HG02840 (cell line): ENCODE data around the gene UGT2B15.
"Not testable (repeated sequence)": the region's sequence is repeated elsewhere in the genome, so short reads cannot be mapped to it uniquely, and the experiment has no call there.

Experiments used
- ATAC-seq: cut with Tn5 transposase; IDR thresholded peaks from one replicate; pipeline ENCODE4 v1.9.1; 2021; ENCODE audit warnings: mild to moderate bottlenecking, moderate library complexity, moderate number of reproducible peaks; ENCODE audit not compliant: unreplicated experiment, low FRiP score

UGT2B15 gene

DNA sequence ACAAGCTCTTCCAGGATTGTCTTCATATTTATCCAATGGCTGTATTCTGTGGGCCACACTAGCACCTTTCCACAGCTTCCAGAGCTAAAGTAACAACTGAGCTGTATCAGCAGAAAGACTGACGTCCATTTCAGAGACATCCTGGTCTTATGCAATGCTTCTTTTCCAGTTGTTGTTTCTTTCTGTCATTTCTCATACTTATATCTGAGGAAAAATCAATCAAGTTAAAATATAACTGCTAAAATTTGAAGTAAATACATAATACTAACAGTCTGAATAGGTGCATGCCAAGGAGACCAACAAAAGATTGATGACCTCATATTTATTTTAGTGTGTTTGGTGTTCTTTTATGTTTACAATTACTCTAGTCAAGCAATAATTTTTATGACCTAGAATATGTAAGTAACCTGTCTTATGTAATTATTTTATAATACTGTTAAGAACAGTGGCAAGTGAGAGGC, at the start of gene UGT2B15:
Gene UGT2B15, minus strand, starts transcription at position 174 of the 461 bp plus-strand sequence. Its CDS starts 34 bp downstream, at position 140.
- not testable (repeated sequence) for ATAC-seq

DNA sequence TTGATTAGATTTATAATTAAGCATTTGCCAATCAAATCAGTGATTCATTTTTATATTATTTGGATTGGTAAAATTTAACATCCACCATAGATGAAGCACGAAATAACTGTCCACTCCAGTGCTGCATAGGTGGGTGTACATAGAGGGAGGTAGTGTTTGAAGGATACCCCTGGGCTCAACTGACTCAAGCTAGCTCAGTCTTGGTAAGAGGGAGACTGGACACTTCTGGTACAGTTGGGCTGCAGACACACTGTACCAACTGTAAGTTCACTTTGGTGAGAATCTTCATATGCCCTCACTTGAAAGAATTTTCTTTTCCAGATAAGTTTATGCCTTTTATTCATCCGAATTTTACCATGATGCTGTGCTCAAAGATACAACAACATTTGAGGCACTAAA, 48.6 kb upstream of the UGT2B15 start:
- ATAC-seq = no peak

DNA sequence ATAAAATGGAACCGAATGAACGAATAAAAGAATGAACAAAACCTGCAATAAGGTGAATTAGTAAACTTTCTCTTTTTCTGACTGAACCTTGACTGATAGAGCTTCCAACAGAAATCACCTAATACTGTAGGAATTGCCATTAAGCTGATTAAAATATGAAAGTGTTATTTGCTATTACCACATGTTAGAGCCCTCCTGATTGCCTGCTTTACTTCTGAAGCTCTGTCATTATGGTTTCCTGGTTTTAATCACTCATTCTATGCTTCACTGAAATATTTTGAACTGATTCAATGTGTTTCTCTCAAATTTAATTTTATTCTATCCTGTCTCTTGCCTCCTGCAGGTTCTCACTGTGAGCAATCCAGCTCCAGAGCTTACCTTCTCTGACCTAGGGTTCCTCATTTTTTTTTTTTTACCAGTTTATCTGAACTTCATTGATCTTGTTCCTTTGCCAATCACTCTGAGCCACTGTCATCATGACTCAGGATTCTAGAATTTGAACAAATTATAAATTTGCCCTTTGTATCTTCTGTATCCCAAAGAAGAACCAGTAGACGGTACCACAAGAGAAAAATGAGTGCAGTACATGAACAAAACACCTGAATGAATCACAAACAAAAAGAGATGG, 48.1 kb upstream of the UGT2B15 start:
- no peak for ATAC-seq

DNA sequence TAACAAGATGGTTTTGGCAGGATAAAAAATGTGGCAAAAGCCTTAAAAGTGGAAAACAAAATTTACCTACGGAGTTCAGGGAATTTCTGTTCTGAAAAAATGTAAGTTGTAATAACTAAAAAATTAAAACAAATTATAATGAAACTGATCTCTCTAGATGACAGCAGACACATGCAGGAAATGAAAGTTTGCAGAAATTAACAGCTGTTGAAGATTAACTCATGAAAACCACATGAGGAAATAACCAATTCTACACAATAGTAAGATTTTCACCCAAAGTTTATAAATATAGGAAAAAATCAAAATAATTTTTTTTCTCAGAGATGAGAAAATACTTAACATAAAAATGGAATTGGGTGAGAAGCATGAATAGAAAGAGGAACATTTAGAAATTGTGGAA, 47.5 kb upstream of the UGT2B15 start:
- peak; percentile 87 for ATAC-seq

DNA sequence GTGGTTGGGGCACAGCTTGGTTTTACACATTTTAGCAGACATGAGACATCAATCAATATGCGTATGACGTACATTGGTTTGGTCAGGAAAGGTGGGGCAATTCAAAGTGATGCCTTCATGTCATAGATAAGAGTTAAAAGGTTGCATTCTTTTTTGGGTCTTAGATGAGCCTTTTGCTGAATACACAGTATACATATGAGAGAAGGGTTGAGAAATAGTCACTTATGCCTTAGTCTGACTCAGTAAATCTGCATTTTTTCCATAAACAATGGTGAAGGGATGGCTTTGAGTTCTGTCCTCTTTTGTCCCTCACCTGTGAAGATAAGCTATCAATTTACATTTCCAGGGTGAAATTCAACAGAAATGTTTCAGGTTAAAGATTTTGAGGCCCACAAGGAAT, 43.9 kb upstream of the UGT2B15 start:
- ATAC-seq = no peak

DNA sequence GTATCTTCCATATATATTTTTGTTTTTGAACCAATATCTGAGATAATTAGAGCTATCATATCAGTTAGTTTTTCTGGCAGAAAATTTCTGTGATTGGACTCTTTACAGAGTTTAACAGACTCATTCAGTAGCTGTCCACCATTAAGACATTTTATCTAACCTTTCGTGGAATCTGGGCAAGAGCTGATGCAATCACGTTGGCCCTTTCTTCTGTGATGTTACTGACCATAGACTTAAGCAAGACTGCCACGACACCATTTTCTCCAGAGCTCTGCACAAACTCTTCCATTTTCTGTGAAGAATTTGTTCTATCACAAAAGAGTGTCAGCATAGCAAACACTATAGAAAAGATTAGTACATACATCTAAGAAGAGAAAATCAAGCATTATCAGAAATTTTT, 41.8 kb upstream of the UGT2B15 start:
- ATAC-seq = no peak

DNA sequence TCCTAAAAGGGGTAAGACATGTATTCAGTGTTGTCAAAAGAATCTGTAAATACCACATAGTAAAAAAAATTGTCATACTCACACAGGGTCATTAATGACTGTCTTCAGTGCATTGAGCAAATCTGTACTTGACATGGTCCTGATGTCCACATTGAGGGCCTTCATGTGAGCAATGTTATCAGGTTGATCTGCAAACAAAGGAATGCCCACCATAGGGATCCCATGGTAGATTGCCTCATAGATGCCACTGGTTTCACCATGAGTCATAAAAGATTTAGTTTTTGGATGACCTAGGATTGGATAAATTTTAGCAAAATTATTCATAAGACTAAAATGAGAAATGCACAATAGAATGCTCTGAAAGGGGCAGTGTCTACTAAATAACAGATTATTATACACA, 38.1 kb upstream of the UGT2B15 start:
- no peak for ATAC-seq

DNA sequence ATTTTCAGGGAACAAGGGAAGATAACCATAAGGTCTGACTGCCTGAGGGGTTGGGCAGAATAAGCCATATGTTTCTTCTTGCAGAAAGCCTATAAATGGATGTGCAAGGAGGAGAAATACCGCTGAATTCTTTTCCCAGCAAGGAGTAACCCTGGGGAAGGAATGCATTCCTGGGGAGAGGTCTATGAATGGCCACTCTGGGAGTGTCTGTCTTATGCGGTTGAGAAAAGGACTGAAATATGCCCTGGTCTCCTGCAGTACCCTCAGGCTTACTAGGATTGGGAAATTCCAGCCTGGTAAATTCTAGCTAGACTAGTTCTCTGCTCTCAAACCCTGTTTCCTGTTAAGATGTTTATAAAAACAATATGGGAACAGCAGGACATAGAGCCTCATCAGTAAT, 32.7 kb upstream of the UGT2B15 start:
- not testable (repeated sequence) for ATAC-seq

DNA sequence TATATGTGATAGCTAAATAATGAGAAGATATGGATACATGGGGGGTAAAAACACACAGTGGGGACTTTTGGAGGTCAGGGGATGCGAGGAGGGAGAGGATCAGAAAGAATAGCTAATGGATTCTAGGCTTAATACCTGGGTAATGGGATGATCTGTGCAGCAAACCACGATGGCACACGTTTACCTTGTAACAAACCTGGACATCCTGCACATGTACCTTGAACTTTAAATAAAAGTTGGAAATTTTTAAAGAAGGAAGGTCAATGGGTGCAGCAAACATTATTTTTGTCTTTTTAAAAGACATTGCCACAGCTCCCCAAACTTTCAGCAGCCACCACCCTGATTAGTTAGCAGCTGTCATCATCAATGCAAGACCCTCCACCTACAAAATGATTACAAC, 29.7 kb upstream of the UGT2B15 start:
- no peak for ATAC-seq

DNA sequence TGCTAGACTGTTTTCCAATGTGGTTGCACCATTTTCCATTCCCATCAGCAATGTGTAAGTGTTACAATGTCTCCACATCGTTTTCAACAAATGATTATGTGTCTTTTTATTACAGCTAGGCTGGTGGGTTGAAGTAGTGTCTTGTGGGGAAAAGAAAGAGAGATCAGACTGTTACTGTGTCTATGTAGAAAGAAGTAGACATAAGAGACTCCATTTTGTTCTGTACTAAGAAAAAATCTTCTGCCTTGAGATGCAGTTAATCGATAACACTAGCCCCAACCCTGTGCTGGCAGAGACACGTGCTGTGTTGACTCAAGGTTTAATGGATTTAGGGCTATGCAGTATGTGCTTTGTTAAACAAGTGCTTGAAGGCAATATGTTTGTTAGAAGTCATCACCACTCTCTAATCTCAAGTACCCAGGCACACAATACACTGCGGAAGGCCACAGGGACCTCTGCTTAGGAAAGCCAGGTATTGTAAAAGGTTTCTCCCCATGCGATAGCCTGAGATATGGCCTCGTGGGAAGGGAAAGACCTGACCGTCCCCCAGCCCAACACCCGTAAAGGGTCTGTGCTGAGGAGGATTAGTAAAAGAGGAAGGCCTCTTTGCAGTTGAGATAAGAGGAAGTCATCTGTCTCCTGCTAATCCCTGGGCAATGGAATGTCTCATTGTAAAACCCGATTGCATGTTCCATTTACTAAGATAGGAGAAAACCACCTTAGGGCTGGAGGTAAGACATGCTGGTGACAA, 23.0 kb upstream of the UGT2B15 start:
- no peak for ATAC-seq

DNA sequence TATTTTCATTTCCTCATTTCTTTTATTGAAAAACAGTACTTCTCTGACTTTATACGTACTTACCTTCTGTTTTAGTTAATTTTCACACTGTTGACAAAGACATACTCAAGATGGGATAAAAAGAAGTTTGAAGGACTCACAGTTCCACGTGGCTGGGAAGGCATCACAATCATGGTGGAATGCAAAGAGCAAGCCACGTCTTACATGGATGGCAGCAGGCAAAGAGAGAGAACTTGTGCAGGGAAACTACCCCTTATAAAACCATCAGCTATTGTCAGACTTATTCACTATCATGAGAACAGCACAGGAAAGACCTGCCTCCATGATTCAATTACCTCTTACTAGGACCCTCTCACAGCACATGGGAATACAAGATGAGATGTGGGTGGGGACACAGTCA, 20.7 kb upstream of the UGT2B15 start:
- ATAC-seq = no peak

DNA sequence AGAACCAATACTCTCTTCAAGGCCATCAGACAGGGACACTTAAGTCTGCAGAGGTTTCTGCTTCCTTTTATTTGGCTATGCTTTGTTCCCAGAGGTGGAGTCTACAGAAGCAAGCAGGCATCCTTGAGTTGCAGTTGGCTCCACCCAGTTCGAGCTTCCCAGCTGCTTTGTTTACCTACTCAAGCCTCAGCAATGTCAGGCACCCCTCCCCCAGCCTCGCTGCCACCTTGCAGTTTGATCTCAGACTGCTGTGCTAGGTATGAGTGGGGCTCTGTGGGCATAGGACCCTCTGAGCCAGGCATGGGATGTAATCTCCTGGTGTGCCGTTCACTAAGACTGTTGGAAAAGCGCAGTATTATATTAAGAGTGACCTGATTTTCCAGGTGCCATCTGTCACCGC, 12.6 kb upstream of the UGT2B15 start:
- ATAC-seq = no peak

DNA sequence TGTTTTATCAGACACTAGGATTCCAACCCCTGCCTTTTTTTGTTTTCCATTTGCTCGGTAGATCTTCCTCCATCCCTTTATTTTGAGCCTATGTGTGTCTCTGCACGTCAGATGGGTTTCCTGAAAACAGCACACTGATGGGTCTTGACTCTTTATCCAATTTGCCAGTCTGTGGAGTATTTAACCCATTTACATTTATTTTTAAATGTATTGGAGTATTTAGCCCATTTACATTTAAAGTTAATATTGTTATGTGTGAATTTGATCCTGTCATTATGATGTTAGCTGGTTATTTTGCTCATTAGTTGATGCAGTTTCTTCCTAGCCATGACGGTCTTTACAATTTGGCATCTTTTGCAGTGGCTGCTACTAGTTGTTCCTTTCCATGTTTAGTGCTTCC, 10.8 kb upstream of the UGT2B15 start:
- ATAC-seq = not testable (repeated sequence)

DNA sequence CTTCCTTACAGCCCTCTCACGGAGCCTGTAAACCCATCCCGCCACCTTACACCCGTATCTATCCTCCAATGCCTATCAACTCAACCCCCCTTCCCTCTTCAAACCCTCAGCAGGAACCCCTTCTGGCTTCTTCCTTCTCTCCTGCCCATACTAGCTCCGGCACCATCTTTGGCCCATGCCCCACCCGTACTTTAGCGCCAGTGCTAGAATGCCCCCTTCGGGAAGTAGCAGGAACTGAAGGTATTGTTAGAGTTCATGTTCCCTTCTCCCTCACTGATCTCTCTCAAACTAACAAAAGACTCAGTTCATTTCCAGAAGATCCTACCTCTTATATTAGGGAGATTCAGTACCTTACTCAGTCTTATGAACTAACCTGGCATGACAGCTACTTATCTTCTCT, 2.7 kb upstream of the UGT2B15 start:
- ATAC-seq = no peak

DNA sequence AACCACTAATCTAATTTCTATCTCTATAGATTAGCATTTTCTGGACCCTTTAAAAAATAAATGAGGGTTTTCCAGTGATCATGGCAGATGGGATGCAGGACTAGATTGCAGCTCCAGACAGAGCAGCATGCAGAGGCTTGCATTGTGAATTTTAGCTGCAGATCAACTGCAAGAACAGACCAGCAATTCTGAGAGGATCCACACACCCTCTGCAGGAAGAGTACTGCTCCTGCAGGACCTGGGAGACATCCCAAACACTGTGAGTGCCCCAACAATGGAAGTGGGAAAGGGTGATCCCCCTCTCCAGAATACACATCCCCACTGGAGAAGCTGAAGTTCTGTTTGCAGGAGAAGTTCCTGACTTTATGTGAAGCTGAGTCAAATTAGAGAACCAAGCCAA, 765 bp upstream of the UGT2B15 start:
- not testable (repeated sequence) for ATAC-seq

DNA sequence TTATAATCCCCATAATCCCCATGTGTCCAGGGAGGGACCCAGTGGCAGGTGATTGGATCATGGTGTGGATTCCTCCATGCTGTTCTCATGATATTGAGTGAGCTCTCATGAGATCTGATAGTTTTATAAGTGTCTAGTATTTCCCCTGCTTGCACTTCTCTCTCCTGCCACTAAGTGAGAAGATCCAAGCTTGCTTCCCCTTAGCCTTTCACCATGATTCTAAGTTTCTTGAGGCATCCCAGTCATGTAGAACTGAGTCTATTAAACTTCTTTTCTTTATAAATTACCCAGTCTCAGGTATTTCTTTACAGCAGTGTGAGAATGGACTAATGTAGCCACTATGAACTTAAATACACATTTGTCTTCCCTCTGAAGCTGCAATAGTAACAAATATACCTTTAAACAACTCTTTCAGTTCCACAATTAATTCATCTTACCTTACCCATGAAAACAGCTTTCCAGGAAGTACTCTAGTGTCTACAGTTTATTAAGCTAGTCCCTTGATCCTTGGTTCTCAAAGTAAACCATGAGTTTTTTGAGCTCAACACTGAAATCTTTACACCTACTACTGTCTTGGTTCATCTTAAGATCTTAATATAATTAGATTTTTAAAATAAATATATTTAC, 1.8 kb downstream of the UGT2B15 start:
- ATAC-seq = not testable (repeated sequence)

DNA sequence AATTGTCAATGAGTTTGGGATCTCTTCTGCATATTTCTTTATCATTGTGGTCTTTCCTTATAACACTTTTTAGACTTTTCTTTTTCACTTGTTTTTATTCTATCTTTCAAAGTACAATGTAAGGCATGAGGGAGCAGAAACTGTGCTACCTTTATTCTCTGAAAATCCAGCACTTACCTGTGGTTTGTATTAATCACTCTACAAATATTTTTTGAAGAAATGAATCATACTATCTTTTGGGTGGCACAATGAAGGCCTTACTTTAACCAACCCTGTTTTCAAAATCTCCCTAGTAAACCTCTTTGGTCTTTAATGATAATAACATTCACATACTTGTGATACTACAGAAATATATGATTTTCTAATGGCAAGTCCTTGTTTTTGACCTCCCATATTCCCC, 2.9 kb downstream of the UGT2B15 start:
- ATAC-seq = not testable (repeated sequence)

DNA sequence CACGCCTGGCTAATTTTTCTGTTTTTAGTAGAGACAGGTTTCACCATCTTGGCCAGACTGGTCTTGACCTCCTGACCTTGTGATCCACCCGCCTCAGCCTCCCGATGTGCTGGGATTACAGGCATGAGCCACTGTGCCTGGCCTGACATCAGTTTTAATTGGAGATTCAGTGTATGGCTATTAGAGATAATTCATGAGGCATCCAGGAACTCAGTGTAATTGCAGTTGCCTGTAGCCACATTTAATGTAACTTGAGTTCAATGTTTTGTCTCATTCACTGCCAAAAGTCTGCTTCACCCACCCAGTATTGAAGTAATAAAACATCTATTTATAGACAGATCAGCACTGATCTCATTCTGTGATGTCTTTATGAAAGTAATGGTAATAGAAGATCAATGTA, 5.7 kb downstream of the UGT2B15 start:
- ATAC-seq = not testable (repeated sequence)

DNA sequence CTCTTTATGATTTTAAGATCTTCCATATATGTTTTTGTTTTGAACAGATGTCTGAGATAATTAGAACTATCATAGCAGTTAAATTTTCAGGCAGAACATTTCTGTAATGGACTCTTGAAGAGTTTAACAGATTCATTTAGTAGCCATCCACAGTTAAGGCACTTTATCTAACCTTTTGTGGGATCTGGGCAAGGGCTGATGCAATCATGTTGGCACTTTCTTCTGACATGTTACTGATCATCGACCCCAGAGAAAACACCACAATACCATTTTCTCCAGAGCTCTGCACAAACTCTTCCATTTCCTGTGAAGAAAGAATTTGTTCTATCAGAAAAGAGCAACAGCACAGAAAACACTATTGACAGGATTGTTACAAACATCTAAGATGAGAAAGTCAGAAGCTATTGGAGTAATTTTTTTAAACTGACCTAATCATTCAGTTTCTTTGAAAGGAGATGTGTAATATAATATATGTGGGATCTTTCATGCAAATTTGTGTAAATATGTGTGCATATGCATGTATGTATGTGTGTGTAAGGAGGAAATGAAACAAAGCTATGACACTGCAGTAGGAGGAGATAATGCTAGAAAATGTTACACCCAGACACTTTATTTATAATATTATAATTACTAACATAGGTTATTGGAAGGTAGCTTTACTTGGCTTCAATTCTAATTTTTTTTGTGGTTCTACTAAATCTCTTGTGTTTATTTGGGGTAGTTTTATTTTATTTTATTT, 7.4 kb downstream of the UGT2B15 start:
- ATAC-seq = not testable (repeated sequence)

DNA sequence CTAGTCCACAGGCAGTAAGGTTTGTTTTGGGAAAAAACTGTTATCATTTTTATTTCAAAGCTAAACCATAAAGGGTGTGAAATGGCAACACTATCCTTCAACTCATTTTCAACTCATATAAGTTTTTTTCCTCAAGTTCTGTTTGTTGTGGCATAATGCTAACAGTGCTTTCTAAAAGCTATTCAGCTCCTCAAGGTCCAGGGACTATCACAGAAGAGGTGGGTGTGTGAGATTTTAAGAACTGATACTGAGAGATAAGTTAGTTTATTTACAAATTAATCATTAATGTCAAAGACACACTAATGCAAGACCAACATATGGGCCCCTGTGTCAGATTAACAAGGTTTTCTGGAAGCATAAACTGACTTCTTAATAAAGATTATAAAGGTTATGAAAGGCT, 11.8 kb downstream of the UGT2B15 start:
- no peak for ATAC-seq

DNA sequence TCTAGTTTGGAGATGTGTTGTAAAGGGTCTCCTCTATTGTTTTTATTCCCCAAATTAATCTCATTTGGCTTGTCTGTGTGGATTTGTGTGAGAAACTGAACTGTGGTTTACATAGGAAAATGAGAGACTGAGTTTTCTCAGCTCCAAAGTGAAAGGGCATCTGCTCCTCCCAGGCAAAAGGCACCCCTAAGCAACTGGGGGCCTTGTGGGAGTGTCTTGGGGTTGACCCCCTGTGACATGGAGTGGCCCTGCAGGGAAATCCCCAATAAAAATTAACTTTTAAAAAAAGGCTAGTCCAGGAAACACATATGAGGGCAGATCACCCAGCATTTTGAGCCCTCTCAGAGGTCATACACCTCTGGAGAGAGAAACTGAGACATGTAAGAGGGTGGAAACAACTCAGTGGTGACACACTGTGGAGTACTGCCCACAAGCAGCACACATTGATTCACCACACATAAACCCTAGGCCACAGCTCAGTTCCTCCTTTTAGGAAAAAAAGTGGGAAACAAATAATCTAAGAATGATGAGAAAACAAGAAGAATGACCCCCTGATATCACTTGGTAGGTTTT, 13.3 kb downstream of the UGT2B15 start:
- ATAC-seq = peak; percentile 75
